ENCODE measurements around the gene ENSA.
"Not testable (repeated sequence)": the region's sequence is repeated elsewhere in the genome, so short reads cannot be mapped to it uniquely, and the experiment has no call there.

The ENSA gene

GRCh38 chr1:150579945-150580642 is 49.3 kb downstream of the ENSA start:
- no peak for DNase-seq

DNA sequence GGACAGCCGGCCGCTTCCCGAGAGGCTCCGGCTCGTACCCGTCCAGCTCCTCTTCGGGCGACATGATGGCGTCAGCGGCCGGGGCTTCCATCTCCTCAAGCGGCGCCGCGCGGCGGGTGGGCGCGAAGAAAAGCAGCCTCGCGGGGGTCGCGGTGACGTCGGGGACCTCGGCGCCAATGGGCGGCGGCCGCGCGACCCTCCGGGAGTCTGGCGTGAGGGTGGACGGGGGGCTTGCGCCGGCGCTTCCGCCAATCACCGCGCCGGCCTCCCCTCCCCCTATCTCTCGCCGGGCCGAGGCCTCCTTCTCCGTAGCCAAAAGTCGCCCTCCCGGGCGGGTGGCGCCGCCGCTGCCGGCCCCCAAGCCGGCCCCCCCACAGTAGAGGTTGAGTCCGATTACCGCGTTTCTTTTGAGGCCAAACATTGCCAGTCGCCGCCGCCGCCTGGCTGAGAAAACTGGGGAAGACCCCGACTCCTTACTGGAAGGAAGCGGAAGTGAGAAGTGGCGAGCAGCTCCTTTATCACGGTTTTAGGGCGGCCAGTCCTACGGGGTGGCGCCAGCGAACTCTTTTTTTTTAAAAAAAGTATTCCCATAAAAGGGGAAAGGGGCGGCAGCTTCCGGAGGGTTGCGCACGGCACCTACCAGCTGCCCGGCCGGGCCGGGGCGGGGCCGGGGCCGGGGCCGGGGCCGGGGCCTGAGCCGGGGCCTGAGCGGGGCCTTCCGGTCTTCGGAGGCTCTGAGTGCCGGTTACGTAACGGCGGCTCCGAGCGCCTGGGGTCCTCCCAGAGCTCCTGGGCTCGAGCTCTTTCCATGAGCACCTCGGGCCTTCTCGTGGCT is 50.1 kb downstream of the ENSA start, which contains the start of gene MCL1:
Gene MCL1, minus strand, starts transcription at position 501 of the 835 bp plus-strand sequence. Its CDS starts 80 bp downstream, at position 421.
- DNase-seq = peak; percentile 98

GRCh38 chr1:150578272-150579109 is 50.9 kb downstream of the ENSA start:
- peak; percentile 43 for DNase-seq

DNA sequence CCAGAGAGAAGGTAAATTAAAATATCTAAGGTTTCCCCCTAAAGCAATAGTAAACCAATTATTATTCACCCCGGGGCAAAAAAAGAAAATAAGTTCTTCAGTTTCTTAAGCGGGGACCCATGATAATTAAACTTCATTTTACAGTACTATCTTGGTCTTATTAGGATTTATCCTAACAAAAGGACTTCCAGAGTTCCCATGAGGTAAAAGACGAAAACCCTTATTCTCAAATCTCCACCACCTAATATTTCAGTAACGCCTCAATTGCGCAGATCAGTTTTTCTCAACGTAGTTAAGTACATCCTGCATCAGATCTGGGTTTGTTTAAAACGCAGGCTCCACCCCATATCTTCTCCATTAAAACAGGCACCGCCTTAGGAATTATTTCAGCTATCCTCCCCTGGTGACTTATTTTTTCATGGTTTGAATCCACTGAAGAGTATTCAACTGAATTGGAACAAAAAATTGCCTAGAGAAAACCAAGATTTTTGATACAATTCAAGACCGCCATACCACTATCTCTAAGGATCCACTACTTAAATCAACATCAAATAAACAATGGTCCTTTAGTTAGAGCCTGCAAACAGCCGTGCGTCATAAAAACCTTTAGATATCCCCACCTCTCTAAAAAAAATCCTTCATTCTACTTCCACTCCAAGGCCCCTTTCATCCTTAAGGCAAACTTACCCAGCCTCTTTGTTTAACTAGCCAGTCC is 51.7 kb downstream of the ENSA start:
- peak; percentile 38 for DNase-seq

GRCh38 chr1:150576794-150577556 is 52.4 kb downstream of the ENSA start:
- DNase-seq = no peak

DNA sequence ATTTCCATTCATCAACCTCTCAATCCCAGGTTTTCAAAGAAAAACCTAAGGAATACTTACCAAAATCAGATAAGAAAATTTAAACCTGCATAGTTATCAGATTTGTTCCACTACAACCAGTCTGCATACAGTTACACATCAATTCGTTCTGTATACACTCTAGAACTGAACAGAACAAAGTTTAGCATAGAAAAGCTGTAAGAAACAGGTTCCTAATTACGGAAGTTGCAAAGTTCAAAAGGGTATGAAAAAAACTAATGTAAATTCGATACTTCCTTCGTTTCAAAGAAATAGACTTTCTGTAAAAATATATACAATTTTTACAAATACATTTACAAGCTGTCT is 53.1 kb downstream of the ENSA start:
- DNase-seq = no peak

- DNase-seq = no peak
Measured at GRCh38 chr1:150575518-150576366, 53.7 kb downstream of the ENSA start.

- no peak for DNase-seq
Measured at GRCh38 chr1:150575072-150575489, 54.3 kb downstream of the ENSA start.

- no peak for DNase-seq
Measured at GRCh38 chr1:150574260-150575071, 54.9 kb downstream of the ENSA start.

GRCh38 chr1:150573648-150574071 is 55.8 kb downstream of the ENSA start:
- DNase-seq = not testable (repeated sequence)

GRCh38 chr1:150572918-150573647 is 56.3 kb downstream of the ENSA start:
- DNase-seq = no peak
